A549 (cell line): ENCODE measurements around the gene STARD13.

Experiments used
- CTCF ChIP-seq: fragments of >200 bp; sonication (Bioruptor Twin); formaldehyde crosslinking; IDR thresholded peaks from 3 replicates; pipeline ENCODE4 v1.5.1; 2016
- KDM1A ChIP-seq: fragments of 200-600 bp; sonication (generic); IDR thresholded peaks from 2 replicates; pipeline ENCODE4 v1.6.1; 2016; ENCODE audit warnings: low read depth, mild to moderate bottlenecking

- TF ChIP-seq CTCF (no peak), KDM1A (no peak)
These were observed 18.5 kb upstream of the STARD13 start for GRCh38 chr13:33303855-33304597.
